ENCODE measurements around the gene ATRN. TPM values are rescaled to one million over a fixed set of nuclear protein-coding genes. Genes with fewer than 3 reads are reported as not detected.

ATRN gene
- total RNA-seq, 6 experiments from 2014 or later = 46.9 to 82.1 (median 59.1) TPM

DNA sequence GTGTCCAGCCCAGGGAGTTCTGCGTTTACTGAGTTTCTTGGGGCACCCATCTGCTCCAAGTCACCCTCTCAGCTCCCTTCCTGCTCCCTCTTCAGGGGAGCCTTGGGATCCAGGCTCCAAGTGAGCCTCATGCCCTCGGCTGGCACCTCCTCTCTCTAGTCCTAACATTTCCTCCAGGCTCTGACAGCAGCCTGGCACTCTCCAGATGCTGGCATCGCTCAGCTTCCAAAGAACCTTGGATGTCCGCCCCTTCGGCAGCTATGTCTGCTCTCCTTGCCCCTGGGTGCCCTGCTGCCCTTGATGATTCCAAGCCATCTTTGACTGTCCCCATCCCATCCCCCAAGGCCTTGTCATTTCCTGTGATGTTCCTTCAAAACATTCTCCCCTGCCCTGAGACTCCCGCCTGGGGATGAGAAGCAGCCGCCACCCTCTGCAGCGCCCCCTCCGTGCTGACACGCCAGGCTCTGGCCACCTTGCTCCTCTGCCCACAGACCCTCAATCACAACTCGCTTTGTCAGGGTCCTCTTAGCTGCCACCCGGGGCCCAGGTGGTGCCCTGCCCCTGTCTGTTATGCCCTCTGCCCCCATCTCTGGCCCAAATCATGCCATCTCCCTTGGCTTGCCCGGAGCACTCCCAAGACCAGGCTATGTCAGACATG, 199.0 kb downstream of the ATRN start:
- Histone ChIP-seq H3K4me1 (no peaks in the 10 kb centered on the region), H3K4me3 (no peak overlapping the region), H3K36me3 (no peaks in the 10 kb centered on the region), H3K27ac (no peak overlapping the region), H3K27me3 (peaks cover 0 to 23% of the 10 kb centered on the region in 2 donors), H3K9me3 (no peaks in the 10 kb centered on the region)
- WGBS (ENCODE audit: insufficient coverage, low coverage, low lambda C conversion rate, missing lambda C conversion rate) = 69% methylated on average over 5 of the region's 13 CpGs
- DNase-seq (no peak), ATAC-seq (no peak)
- intact Hi-C loops (cut with DNase I) = loop anchor here in 1 of 2 donors (10.0 kb wide), 1 partner anchor 105 kb away; no protein-coding TSS in a partner anchor
- TF ChIP-seq, protein P1, sequence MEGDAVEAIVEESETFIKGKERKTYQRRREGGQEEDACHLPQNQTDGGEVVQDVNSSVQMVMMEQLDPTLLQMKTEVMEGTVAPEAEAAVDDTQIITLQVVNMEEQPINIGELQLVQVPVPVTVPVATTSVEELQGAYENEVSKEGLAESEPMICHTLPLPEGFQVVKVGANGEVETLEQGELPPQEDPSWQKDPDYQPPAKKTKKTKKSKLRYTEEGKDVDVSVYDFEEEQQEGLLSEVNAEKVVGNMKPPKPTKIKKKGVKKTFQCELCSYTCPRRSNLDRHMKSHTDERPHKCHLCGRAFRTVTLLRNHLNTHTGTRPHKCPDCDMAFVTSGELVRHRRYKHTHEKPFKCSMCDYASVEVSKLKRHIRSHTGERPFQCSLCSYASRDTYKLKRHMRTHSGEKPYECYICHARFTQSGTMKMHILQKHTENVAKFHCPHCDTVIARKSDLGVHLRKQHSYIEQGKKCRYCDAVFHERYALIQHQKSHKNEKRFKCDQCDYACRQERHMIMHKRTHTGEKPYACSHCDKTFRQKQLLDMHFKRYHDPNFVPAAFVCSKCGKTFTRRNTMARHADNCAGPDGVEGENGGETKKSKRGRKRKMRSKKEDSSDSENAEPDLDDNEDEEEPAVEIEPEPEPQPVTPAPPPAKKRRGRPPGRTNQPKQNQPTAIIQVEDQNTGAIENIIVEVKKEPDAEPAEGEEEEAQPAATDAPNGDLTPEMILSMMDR (IDR thresholded peaks at IDR 0.05) = no peak
- TF ChIP-seq POLR2A (IDR thresholded peaks at IDR 0.05) = no peak

DNA sequence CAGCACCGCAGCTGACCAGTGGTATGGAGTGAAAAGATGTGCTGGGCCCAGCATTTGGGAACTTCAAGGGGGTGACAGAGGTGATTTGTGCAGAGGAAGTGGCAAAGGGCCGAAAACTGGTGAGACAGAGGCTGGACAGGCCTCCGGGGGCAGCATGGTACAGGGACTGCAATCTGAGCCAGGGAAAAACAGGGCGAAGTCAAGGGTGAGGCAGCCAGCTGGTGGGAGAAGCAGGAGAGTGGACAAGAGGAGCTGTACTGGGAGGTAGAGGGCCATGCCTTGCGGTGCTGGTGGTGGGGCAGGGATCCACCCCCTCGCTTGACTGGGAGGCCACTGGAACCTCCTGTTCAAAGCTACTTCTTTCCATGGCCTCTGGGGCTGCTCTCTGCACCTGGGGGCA, 199.7 kb downstream of the ATRN start:
- peaks cover 0 to 23% of the 10 kb centered on the region in 2 donors for H3K27me3 ChIP-seq
- H3K36me3 ChIP-seq = no peaks in the 10 kb centered on the region
- H3K27ac ChIP-seq = no peak overlapping the region
- no peak overlapping the region for H3K4me3 ChIP-seq
- TF ChIP-seq, protein P1 (IDR thresholded peaks at IDR 0.05) = no peak
- TF ChIP-seq POLR2A (IDR thresholded peaks at IDR 0.05) = no peak
- WGBS (ENCODE audit: insufficient coverage, low coverage, low lambda C conversion rate, missing lambda C conversion rate) = 48% methylated on average over 3 of the region's 6 CpGs
- H3K9me3 ChIP-seq = no peaks in the 10 kb centered on the region
- no peak for ATAC-seq
- H3K4me1 ChIP-seq = no peaks in the 10 kb centered on the region
- intact Hi-C loops (cut with DNase I) = loop anchor here in 1 of 2 donors (10.0 kb wide), 1 partner anchor 104 kb away; no protein-coding TSS in a partner anchor
- no peak for DNase-seq

DNA sequence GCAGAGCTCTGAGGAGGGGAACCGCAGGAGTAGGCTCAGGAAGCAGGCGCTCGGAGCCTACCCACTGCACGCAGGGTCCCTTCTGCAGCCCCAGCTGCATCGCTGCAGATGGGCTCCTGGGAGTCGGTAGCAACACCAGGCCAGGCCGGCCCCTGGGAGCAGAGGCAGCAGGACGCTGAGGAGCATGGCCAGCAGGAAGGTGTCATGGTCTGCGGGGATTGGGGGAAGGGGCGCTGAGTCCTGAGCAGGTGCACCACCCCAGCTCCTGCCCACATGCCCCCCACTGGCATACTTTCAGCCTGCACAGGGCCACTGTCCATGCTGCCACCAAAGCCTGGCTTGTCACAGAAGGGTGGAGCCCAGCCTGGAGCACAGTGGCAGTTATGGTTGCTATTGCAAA, 200.1 kb downstream of the ATRN start:
- Histone ChIP-seq H3K27me3 (peaks cover 0 to 23% of the 10 kb centered on the region in 2 donors), H3K4me3 (no peak overlapping the region), H3K27ac (no peak overlapping the region), H3K4me1 (no peaks in the 10 kb centered on the region), H3K36me3 (no peaks in the 10 kb centered on the region), H3K9me3 (no peaks in the 10 kb centered on the region)
- TF ChIP-seq POLR2A (IDR thresholded peaks at IDR 0.05) = no peak
- TF ChIP-seq, protein P1 (IDR thresholded peaks at IDR 0.05) = no peak
- intact Hi-C loops (cut with DNase I) = loop anchor here in 1 of 2 donors (10.0 kb wide), 1 partner anchor 104 kb away; no protein-coding TSS in a partner anchor
- ATAC-seq (no peak), DNase-seq (no peak)
- WGBS (ENCODE audit: insufficient coverage, low coverage, low lambda C conversion rate, missing lambda C conversion rate) = no CpG with 5 or more reads among the region's 10 CpGs

DNA sequence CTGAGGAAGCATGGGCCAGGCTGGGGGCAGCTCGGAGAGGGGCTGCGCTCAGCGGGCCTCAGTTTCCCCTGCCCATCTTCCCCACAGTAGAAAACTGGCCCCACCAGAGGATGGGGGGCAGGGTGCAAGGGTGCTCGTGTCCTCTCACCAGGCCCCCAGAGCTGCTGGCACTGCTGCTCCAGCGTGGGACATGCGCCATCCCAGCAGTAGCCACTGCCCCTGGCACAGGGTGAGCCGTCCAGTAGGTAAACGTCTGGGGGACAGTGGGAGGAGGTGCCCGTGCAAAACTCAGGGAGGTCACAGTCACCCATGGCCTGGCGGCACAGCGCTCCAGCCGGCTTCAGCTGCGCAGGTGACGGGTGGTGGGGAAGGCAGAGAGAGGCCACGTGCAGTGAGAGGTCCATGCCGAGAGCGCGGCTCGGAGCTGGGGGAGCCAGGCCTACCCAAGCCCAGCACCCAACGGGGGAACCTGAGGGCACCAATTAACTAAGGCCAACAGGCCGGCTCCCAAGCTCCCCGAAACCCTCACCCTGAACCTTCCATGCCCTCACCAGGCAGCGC, 201.2 kb downstream of the ATRN start:
- TF ChIP-seq, protein P1 (IDR thresholded peaks at IDR 0.05) = no peak
- TF ChIP-seq POLR2A (IDR thresholded peaks at IDR 0.05) = no peak
- no peaks in the 10 kb centered on the region for H3K9me3 ChIP-seq
- H3K36me3 ChIP-seq = no peaks in the 10 kb centered on the region
- H3K4me3 ChIP-seq = no peak overlapping the region
- H3K27me3 ChIP-seq = peaks cover 0 to 23% of the 10 kb centered on the region in 2 donors
- H3K4me1 ChIP-seq = peaks cover 0 to 2% (median 0%) of the 10 kb centered on the region in 4 donors
- no peak overlapping the region for H3K27ac ChIP-seq
- 0% methylated on average over 1 of the region's 23 CpGs for WGBS (ENCODE audit: insufficient coverage, low coverage, low lambda C conversion rate, missing lambda C conversion rate)
- intact Hi-C loops (cut with DNase I) = loop anchor here in 1 of 2 donors (10.0 kb wide), 1 partner anchor 103 kb away; no protein-coding TSS in a partner anchor
- ATAC-seq = no peak
- no peak for DNase-seq

Data from right lobe of liver (tissue), 6 donors.